Motor neuron (in vitro differentiated cells): ENCODE results near the gene SLC25A42. TPM values are rescaled to one million over a fixed set of nuclear protein-coding genes. Genes with fewer than 3 reads are reported as not detected.
A peak's percentile ranks its signal among the peaks of the same experiment; 100 is the strongest.
"Not testable (repeated sequence)": the region's sequence is repeated elsewhere in the genome, so short reads cannot be mapped to it uniquely, and the experiment has no call there.

ENCODE experiments used
- ATAC-seq, 8 experiments: fragments of 200-7000 bp; cut with Tn5 transposase; replicated peaks in 6 of 8; 2 replicates each; pipeline ENCODE4 v1.8.0; 2021; ENCODE audit warnings: mild to moderate bottlenecking in 8 of 8, moderate library complexity in 8 of 8
- H3K27ac ChIP-seq, 2 donors: fragments of 250-450 bp; sonication (Bioruptor Pico); 2 replicates each; pipeline ENCODE4 v1.9.0; 2021; ENCODE audit warnings: antibody characterized with exemption in 2 of 2, mild to moderate bottlenecking in 2 of 2, moderate library complexity in 1 of 2
- H3K4me1 ChIP-seq, 2 donors: fragments of 250-450 bp; sonication (Bioruptor Pico); replicated peaks in 1 of 2; 2 replicates each; pipeline ENCODE4 v1.6.1; 2021; ENCODE audit warnings: antibody characterized with exemption in 2 of 2, mild to moderate bottlenecking in 2 of 2, moderate library complexity in 1 of 2
- H3K4me3 ChIP-seq, 5 donors: fragments of 250-450 bp; sonication (Bioruptor Pico); 2 replicates each; pipeline ENCODE4 v1.9.0; 2021; ENCODE audit warnings: antibody characterized with exemption in 5 of 5, mild to moderate bottlenecking in 5 of 5, moderate library complexity in 4 of 5
- WGBS, 10 experiments: fragments of 450-650 bp; shearing (Covaris generic); methylation state at CpG; one replicate each; pipeline ENCODE4 v1.0.0; 2022; 5-methylcytosine and 5-hydroxymethylcytosine counted together
- in situ Hi-C, 9 experiments: fragments of 400-800 bp; cut with MboI; loops; one replicate each; pipeline ENCODE4 v1.15.0; 2021; ENCODE audit warnings: low sequenced_read_pairs in 9 of 9, low pct_unique_long_range_greater_than_20kb in 2 of 9; ENCODE audit not compliant: unreplicated experiment in 9 of 9
- total RNA-seq, 8 experiments: library from RNA; unstranded; fragments of 300-600 nt; gene quantifications; 2 replicates each; pipeline versions ENCODE4 v1.2.3 to v1.2.4, GENCODE V29; 2022

SLC25A42 gene
- total RNA-seq, 8 experiments from 2014 or later = 3.8 to 15.6 (median 7.9) TPM

DNA sequence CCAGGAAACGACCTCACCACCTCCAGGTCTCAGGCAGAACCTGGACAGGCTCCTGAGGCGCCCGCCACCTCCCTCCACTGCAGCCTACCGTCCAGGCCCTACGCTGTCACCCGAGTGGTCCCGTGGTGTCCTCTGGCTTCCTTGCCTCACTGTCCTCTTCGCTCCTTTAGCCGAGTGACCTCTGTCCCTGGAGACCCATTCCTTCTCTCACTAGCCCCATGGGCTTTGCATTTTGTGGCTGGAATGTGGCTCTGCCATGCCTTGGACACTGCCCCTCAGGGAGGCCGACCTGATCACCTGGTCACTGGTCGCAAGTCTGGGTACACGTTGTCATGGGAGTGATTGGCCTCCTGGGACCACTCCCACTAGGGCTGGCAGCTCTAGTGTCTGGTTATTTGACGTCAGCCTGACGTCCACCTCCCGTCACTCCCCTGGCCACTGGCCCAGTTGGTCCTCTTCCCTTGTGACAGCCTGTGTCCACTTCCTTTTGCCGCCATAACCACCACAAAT is 17.9 kb downstream of the SLC25A42 start:
- peaks cover 9% of the 10 kb centered on the region in 2 donors for H3K4me1 ChIP-seq
- peak overlapping the region in 1 of 2 donors; percentile 66 for H3K27ac ChIP-seq
- in situ Hi-C loops = no loop called here
- no peak overlapping the region for H3K4me3 ChIP-seq
- ATAC-seq = peak in 5 of 8 experiments; percentile 39 to 87 (median 79)
- 20 to 100% (median 79%) methylated on average over 1 to 3 of the region's 16 CpGs; no CpG with 5 or more reads in 4 of the 10 experiments for WGBS, 10 experiments

- no peak for ATAC-seq
- no peak overlapping the region for H3K4me3 ChIP-seq
- 50 to 100% (median 84%) methylated on average over 1 to 6 of the region's 10 CpGs; no CpG with 5 or more reads in 4 of the 10 experiments for WGBS, 10 experiments
- peak overlapping the region in 1 of 2 donors; percentile 33 for H3K27ac ChIP-seq
- in situ Hi-C loops = no loop called here
- H3K4me1 ChIP-seq = peaks cover 9% of the 10 kb centered on the region in 2 donors
These were observed 19.8 kb downstream of the SLC25A42 start for GRCh38 chr19:19083413-19084178.

DNA sequence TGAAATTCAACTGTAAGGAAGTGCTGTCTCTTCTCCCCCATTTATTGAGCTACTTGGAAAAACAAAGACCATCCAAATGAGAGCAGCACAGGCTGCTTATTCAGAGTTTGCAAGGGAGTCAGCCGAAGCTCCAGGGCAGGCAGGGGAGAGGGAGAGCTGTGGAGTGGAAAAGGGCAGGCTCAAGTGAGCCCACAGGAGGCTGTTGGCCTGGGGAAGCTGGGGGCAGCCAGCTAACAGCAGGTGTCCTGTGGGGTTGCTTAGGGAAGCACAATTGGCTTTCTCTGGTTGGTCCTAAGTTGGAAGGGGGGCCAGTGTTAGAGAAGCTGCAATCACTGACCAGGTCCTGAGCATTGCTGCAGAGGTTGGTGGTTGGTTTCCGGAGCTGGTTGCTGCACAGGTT is 23.9 kb downstream of the SLC25A42 start:
- in situ Hi-C loops = no loop called here
- no peak for ATAC-seq
- no peak overlapping the region for H3K27ac ChIP-seq
- 50 to 100% (median 74%) methylated on average over 1 of the region's 2 CpGs; no CpG with 5 or more reads in 6 of the 10 experiments for WGBS, 10 experiments
- no peak overlapping the region for H3K4me3 ChIP-seq
- peaks cover 0 to 2% of the 10 kb centered on the region in 2 donors for H3K4me1 ChIP-seq

GRCh38 chr19:19094513-19094912 is 30.7 kb downstream of the SLC25A42 start:
- in situ Hi-C loops = no loop called here
- Histone ChIP-seq H3K27ac (no peak overlapping the region), H3K4me1 (no peaks in the 10 kb centered on the region), H3K4me3 (no peak overlapping the region)
- 60 to 94% (median 76%) methylated on average over 1 to 6 of the region's 7 CpGs; no CpG with 5 or more reads in 3 of the 10 experiments for WGBS, 10 experiments
- ATAC-seq = no peak

GRCh38 chr19:19095691-19096090 is 31.9 kb downstream of the SLC25A42 start:
- Histone ChIP-seq H3K4me3 (no peak overlapping the region), H3K4me1 (no peaks in the 10 kb centered on the region), H3K27ac (no peak overlapping the region)
- in situ Hi-C loops = no loop called here
- no peak for ATAC-seq
- WGBS, 10 experiments = 50 to 67% (median 57%) methylated on average over 2 to 7 of the region's 11 CpGs; no CpG with 5 or more reads in 6 of the 10 experiments

DNA sequence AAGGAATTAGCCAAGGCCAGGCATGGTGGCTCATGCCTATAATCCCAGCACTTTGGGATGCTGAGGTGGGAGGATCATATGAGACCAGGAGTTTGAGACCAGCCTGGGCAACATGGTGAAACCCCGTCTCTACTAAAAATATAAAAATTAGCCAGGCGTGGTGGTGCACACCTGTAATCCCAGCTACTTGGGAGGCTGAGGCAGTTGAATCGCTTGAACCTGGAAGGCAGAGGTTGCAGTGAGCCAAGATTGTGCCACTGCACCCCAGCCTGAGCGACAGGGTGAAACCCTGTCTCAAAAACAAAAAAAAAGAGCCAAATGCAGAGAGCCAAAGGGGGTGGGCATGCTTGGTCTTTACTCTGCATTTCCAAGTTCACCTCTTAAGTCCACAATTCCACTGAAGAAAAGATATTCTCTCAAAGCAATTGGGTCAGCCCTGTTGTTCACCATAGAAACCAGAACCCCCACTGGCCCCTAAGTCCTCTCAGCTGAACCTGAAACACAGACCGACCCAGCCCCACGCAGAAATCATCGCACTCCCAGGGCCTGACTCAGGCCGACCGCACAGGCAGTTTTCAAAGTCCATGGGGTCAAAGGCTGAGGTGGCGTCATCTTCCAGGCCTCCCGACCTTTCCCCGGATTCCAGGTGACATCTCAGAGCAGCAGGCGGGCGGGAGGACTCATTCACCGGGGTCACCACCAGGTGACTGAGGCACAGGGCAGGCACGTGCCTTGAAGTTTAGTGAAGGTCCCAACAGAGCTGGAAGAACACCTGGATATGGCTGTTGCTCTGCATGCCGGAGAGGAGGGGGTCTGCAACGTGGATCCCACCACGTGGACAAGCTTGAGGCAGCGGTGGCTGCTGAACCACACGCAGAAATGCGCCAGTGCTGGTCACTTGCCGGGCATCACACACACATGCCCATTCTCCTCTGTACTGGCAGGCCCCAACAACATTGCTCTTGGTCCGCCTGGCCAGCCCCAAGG is 33.1 kb downstream of the SLC25A42 start:
- no peak for ATAC-seq
- WGBS, 10 experiments = 44 to 100% (median 87%) methylated on average over 2 to 12 of the region's 24 CpGs; no CpG with 5 or more reads in 2 of the 10 experiments
- Histone ChIP-seq H3K27ac (no peak overlapping the region), H3K4me3 (no peak overlapping the region), H3K4me1 (no peaks in the 10 kb centered on the region)
- in situ Hi-C loops = no loop called here

DNA sequence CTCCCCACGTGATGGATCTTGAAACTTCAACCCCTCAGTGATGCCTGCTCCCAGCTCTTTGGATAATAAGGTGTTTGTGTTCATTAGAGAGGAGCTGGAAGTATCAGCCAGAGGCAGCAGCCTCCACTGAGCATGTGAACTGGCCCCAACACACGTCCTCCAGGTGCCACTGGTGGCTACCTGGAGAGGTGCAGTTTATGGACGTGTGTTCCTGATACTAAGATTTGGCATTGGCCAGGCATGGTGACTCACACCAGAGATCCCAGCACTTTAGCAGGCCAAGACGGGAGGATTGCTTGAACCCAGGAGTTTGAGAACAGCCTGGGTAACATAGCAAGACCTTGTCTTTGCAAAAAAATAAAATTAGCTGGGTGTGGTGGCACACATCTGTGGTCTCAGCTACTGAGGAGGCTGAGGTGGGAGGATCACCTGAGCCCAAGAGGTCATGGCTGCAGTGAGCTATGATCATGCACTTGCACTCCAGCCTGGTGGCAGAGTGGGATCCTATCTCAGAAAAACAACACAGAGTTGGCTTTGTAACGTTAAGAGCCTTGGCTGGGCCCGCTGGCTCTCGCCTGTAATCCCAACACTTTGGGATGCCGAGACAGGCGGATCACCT is 34.4 kb downstream of the SLC25A42 start:
- H3K4me1 ChIP-seq = no peaks in the 10 kb centered on the region
- in situ Hi-C loops = no loop called here
- WGBS, 10 experiments = 62 to 100% (median 88%) methylated on average over 1 to 6 of the region's 9 CpGs; no CpG with 5 or more reads in 6 of the 10 experiments
- no peak overlapping the region for H3K27ac ChIP-seq
- ATAC-seq = no peak
- H3K4me3 ChIP-seq = no peak overlapping the region

DNA sequence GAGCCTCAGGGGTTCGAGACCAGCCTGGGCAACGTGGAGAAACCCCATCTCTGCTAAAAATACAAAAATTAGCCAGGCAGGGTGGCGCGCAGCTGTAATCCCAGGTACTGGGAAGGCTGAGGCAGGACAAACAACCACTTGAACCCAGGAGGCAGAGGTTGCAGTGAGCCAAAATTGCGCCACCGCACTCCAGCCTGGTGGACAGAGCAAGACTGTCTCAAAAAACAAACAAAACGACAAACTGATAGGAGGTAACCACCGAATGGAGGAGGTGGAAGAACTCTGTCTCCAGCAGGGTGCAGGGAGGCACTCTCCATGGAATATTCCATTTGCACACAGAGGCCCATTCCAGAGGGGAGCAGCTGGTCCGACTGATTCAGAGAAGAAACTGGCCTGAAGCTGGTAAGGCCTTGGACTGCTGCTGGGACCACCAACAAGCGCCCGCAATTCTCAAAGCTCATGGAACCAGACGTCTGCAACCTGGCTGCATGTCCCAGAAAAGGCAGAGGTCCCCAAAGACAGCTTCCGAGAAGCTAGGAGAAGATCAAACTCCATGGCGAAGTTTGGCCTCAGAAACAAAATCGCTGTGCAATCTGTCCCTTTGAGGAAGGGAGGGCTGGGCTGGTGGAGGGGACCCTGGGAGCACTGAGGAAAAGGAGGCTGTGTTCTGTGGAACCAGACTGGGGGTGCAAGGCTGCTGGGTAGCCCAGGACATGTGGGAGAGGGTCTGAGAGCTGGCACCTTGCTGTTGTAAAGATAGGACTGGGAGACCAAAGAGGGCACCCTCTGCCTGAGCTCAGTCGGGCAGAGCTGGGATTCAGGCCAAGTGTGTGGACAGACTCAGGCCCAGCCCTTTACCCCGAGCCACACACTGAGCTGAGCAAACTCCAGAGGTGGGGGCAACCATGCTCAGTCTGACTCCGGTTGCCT is 35.2 kb downstream of the SLC25A42 start:
- in situ Hi-C loops = no loop called here

GRCh38 chr19:19101540-19101939 is 37.7 kb downstream of the SLC25A42 start:
- in situ Hi-C loops = no loop called here
- H3K4me3 ChIP-seq = no peak overlapping the region
- no peak for ATAC-seq

More for the DNA sequence above, 35.2 kb downstream of the SLC25A42 start:
- ATAC-seq = peak in 2 of 8 experiments; percentile 18 to 35
- Histone ChIP-seq H3K4me1 (no peaks in the 10 kb centered on the region), H3K4me3 (no peak overlapping the region), H3K27ac (no peak overlapping the region)
- WGBS, 10 experiments = 31 to 100% (median 79%) methylated on average over 1 to 10 of the region's 18 CpGs; no CpG with 5 or more reads in 1 of the 10 experiments

DNA sequence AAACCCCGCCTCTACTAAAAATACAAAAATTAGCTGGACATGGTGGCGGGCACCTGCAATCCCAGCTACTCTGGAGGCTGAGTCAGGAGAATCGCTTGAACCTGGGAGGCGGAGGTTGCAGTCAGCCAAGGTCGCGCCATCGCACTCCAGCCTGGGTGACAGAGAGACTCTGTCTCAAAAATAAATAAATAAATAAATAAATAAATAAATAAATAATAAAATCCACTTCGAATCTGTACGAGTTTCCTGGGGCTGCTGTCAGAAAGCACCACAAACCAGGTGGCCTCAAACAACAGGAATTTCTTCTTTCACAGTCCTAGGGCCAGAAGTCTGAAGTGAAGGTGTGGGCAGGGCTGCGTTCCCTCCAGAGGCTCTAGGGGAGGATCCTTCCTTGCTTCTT is 38.8 kb downstream of the SLC25A42 start:
- 87 to 100% (median 98%) methylated on average over 1 to 6 of the region's 10 CpGs; no CpG with 5 or more reads in 1 of the 10 experiments for WGBS, 10 experiments
- H3K27ac ChIP-seq, ATAC-seq, H3K4me3 ChIP-seq, in situ Hi-C loops: not testable (repeated sequence)
- peaks cover 8 to 12% of the 10 kb centered on the region in 2 donors for H3K4me1 ChIP-seq

More at GRCh38 chr19:19101540-19101939, 37.7 kb downstream of the SLC25A42 start:
- H3K27ac ChIP-seq = no peak overlapping the region
- WGBS, 10 experiments = 70 to 93% (median 84%) methylated on average over 2 to 6 of the region's 8 CpGs; no CpG with 5 or more reads in 6 of the 10 experiments
- peaks cover 8 to 12% of the 10 kb centered on the region in 2 donors for H3K4me1 ChIP-seq

- peak in 2 of 8 experiments; percentile 14 to 44 for ATAC-seq
- in situ Hi-C loops = no loop called here
- H3K27ac ChIP-seq = no peak overlapping the region
- H3K4me1 ChIP-seq = peaks cover 8 to 12% of the 10 kb centered on the region in 2 donors
- no peak overlapping the region for H3K4me3 ChIP-seq
- WGBS, 10 experiments = 11 to 100% (median 96%) methylated on average over 1 to 9 of the region's 11 CpGs; no CpG with 5 or more reads in 3 of the 10 experiments
These were observed 39.4 kb downstream of the SLC25A42 start for GRCh38 chr19:19103167-19103566.
